Type B pancreatic cell (in vitro differentiated cells): ENCODE measurements around the gene TRIM24. TPM values are rescaled to one million over a fixed set of nuclear protein-coding genes. Genes with fewer than 3 reads are reported as not detected.

Source experiments
- DNase-seq: peaks from one replicate; pipeline ENCODE4 v3.0.0; 2021; ENCODE audit warnings: mixed read lengths; ENCODE audit not compliant: unreplicated experiment; ENCODE audit errors: extremely low spot score
- H3K27ac Mint-ChIP-seq: 2 replicates; pipeline ENCODE4 v1.8.0; 2021; ENCODE audit warnings: mild to moderate bottlenecking, mixed read lengths
- H3K27me3 Mint-ChIP-seq: 2 replicates; pipeline ENCODE4 v1.8.0; 2021; ENCODE audit warnings: mixed read lengths
- H3K36me3 Mint-ChIP-seq: 2 replicates; pipeline ENCODE4 v1.8.0; 2021; ENCODE audit warnings: mixed read lengths
- H3K4me1 Mint-ChIP-seq: one replicate; pipeline ENCODE4 v1.8.0; 2021; ENCODE audit warnings: mixed read lengths; ENCODE audit not compliant: unreplicated experiment
- H3K4me3 Mint-ChIP-seq: 2 replicates; pipeline ENCODE4 v1.8.0; 2021; ENCODE audit warnings: mild to moderate bottlenecking, mixed read lengths
- H3K9me3 Mint-ChIP-seq: 2 replicates; pipeline ENCODE4 v1.8.0; 2021; ENCODE audit warnings: mixed read lengths
- total RNA-seq: library from RNA; stranded (reverse); gene quantifications from 2 replicates; pipeline ENCODE4 v1.2.1, GENCODE V29; 2021; ENCODE audit warnings: low replicate concordance
- TF ChIP-seq, protein P1 (sequence below): fragments of 200-600 bp; sonication (generic); conservative IDR thresholded peaks from 2 replicates; pipeline ENCODE4 v1.5.0; 2021; ENCODE audit warnings: antibody characterized with exemption, mild to moderate bottlenecking

Gene TRIM24
- total RNA-seq, 1 donor from 2014 or later = 66.8 TPM

GRCh38 chr7:138632826-138633602 lies 173.0 kb downstream of the TRIM24 start:
- no peak for DNase-seq
- Mint-ChIP-seq H3K4me3 (no peak overlapping the region), H3K36me3 (no peaks in the 10 kb centered on the region), H3K27me3 (no peaks in the 10 kb centered on the region), H3K4me1 (peaks cover 5% of the 10 kb centered on the region), H3K9me3 (no peaks in the 10 kb centered on the region), H3K27ac (no peak overlapping the region)
- TF ChIP-seq, protein P1, sequence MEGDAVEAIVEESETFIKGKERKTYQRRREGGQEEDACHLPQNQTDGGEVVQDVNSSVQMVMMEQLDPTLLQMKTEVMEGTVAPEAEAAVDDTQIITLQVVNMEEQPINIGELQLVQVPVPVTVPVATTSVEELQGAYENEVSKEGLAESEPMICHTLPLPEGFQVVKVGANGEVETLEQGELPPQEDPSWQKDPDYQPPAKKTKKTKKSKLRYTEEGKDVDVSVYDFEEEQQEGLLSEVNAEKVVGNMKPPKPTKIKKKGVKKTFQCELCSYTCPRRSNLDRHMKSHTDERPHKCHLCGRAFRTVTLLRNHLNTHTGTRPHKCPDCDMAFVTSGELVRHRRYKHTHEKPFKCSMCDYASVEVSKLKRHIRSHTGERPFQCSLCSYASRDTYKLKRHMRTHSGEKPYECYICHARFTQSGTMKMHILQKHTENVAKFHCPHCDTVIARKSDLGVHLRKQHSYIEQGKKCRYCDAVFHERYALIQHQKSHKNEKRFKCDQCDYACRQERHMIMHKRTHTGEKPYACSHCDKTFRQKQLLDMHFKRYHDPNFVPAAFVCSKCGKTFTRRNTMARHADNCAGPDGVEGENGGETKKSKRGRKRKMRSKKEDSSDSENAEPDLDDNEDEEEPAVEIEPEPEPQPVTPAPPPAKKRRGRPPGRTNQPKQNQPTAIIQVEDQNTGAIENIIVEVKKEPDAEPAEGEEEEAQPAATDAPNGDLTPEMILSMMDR = no peak

Other genes starting within 250 kb of the TRIM24 start
- 0.81 TPM in 1 of 2 replicates, not detected in the other for gene SVOPL, start 241.1 kb downstream of the TRIM24 start, total RNA-seq